Heart right ventricle (tissue), 16 donors: ENCODE results near the gene PPIP5K2. TPM values are rescaled to one million over a fixed set of nuclear protein-coding genes. Genes with fewer than 3 reads are reported as not detected.
"Not testable (repeated sequence)": the region's sequence is repeated elsewhere in the genome, so short reads cannot be mapped to it uniquely, and the experiment has no call there.

Experiments
- ATAC-seq, 8 donors: fragments of 200-7000 bp; cut with Tn5 transposase; one replicate each; pipeline ENCODE4 v1.9.1; 2020; ENCODE audit warnings: mild to moderate bottlenecking in 8 of 8, moderate library complexity in 8 of 8, moderate number of reproducible peaks in 1 of 8
- DNase-seq, 2 donors: peaks; one replicate each; pipeline ENCODE4 v3.0.0-alpha.2; 2020
- H3K27ac ChIP-seq, 10 donors: fragments of 200-600 bp; sonication (generic) in 2 of 10; one replicate each; pipeline versions ENCODE4 v1.5.0 to v1.8.0; 2020 to 2022; ENCODE audit warnings: mild to moderate bottlenecking in 3 of 10
- H3K27me3 ChIP-seq, 7 donors: fragments of 200-600 bp; one replicate each; pipeline ENCODE4 v1.8.0; 2021 to 2022; ENCODE audit warnings: mild to moderate bottlenecking in 2 of 7
- H3K36me3 ChIP-seq, 9 donors: fragments of 200-600 bp; sonication (generic) in 1 of 9; one replicate each; pipeline versions ENCODE4 v1.5.0 to v1.8.0; 2020 to 2022; ENCODE audit warnings: mild to moderate bottlenecking in 2 of 9
- H3K4me1 ChIP-seq, 9 donors: fragments of 200-600 bp; sonication (generic) in 1 of 9; one replicate each; pipeline versions ENCODE4 v1.5.0 to v1.8.0; 2020 to 2022; ENCODE audit warnings: mild to moderate bottlenecking in 4 of 9
- H3K4me3 ChIP-seq, 10 donors: fragments of 200-600 bp; sonication (generic) in 2 of 10; one replicate each; pipeline versions ENCODE4 v1.5.0 to v1.8.0; 2020 to 2022; ENCODE audit warnings: mild to moderate bottlenecking in 7 of 10, moderate library complexity in 2 of 10
- H3K9me3 ChIP-seq, 11 donors: fragments of 200-600 bp in 10 of 11; sonication (generic) in 2 of 11; one replicate each; pipeline versions ENCODE4 v1.5.0 to v1.8.0; 2013 to 2022; ENCODE audit warnings: mild to moderate bottlenecking in 2 of 11, control low read depth in 1 of 11, moderate library complexity in 1 of 11
- WGBS, 2 donors: extraction: QIAGEN DNeasy Blood & Tissue Kit; methylation state at CpG; one replicate each; pipeline ENCODE4 v1.1.7; 2013; ENCODE audit warnings: inconsistent platforms in 1 of 2; 5-methylcytosine and 5-hydroxymethylcytosine counted together
- intact Hi-C, 10 donors: fragments of 100-400 bp; cut with DNase I; formaldehyde crosslinking; loops; one replicate each; pipeline versions ENCODE4 v1.11.1 to v1.14.2; 2022
- polyA plus RNA-seq, 2 donors: library from polyadenylated mRNA; stranded (reverse); fragments of 200-250 nt; gene quantifications; one replicate each; pipeline ENCODE4 v1.2.3, GENCODE V29; 2013
- total RNA-seq, 10 donors: library from RNA; stranded (reverse); fragmentation: NEBNext Ultra II Directional in 3 of 10; extraction: Animal tissue kit (Norgen Biotek cat#: 25700) in 3 of 10; gene quantifications; one replicate each; pipeline versions ENCODE4 v1.2.1 to v1.2.4, GENCODE V29; 2021 to 2023
- TF ChIP-seq, protein P1 (sequence below), 9 donors: fragments of 200-600 bp; sonication (generic) in 2 of 9; IDR thresholded peaks; one replicate each; pipeline versions ENCODE4 v1.5.0 to v1.8.0; 2021 to 2022; ENCODE audit warnings: antibody characterized with exemption in 9 of 9, mild to moderate bottlenecking in 5 of 9, moderate library complexity in 1 of 9
- donor health status: Arrhythmogenic right ventricular cardiomyopathy.
- donor health status: ischemic (EF 13 %, LVEDD 7.1; RV severe dilation, severe dysfunction).
- donor health status: healthy with polysubstance abuse.
- donor health status: DM: no; HTN: yes; CAD: no.
- donor health status: DM: no; HTN: no; CAD: no.
- donor health status: ischemic (EF 25% LVEDD 6.9; RV normal size, moderate dysfunction).
- donor health status: ischemic (EF 25% LVEDD 5.7; RV mildly dilated, moderate dysfunction).
- donor health status: healthy.
- donor health status: DM: yes; HTN: yes; CAD: no.
- donor health status: Ischemic cardiomyopathy.
- donor health status: ischemic (EF 35%, LVEDD 5.7; RV mildly dilated, moderate dysfunction).
- donor health status: nonischemic (EF 11% LVEDD 7.7; RV severe dilation, severe dysfunction).
- donor health status: DM: yes; HTN: yes; CAD: no.
- donor health status: PGD.
- donor health status: ischemic (EF 29% LVEDD 5.4; RV normal size, mild dysfunction).
- donor health status: nonischemic (EF 23%, LVEDD 6.1; RV moderate dilation, normal function).

The PPIP5K2 gene
- total and polyA plus RNA-seq, 12 donors: 17.1 to 72.9 (median 35.6) TPM

DNA sequence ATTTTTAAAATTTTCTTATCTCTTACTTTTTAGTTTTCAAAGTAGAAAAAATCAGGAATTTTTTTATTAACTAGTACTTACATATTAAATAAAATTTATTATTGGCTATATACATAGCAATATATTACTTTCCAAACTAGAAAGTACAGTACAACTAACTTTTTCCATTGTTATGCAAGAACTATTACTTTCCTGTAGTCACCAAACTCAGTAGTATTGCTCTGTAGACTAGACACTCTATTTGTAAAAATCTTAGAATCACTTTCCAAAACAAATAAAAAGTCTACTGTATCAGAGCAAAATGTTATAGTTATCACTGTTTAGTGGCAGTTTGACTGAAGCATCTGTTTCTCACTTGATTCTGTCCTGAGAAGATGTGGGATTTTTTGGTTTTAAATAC, 83.1 kb downstream of the PPIP5K2 start:
- no peak overlapping the region for H3K4me3 ChIP-seq
- intact Hi-C loops: no loop called here
- ATAC-seq: no peak
- H3K36me3 ChIP-seq: peaks cover 0 to 76% (median 16%) of the 10 kb centered on the region in 9 donors
- H3K4me1 ChIP-seq: peaks cover 0 to 11% (median 1%) of the 10 kb centered on the region in 9 donors
- no peaks in the 10 kb centered on the region for H3K27me3 ChIP-seq
- DNase-seq: no peak
- TF ChIP-seq, protein P1, sequence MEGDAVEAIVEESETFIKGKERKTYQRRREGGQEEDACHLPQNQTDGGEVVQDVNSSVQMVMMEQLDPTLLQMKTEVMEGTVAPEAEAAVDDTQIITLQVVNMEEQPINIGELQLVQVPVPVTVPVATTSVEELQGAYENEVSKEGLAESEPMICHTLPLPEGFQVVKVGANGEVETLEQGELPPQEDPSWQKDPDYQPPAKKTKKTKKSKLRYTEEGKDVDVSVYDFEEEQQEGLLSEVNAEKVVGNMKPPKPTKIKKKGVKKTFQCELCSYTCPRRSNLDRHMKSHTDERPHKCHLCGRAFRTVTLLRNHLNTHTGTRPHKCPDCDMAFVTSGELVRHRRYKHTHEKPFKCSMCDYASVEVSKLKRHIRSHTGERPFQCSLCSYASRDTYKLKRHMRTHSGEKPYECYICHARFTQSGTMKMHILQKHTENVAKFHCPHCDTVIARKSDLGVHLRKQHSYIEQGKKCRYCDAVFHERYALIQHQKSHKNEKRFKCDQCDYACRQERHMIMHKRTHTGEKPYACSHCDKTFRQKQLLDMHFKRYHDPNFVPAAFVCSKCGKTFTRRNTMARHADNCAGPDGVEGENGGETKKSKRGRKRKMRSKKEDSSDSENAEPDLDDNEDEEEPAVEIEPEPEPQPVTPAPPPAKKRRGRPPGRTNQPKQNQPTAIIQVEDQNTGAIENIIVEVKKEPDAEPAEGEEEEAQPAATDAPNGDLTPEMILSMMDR (IDR thresholded peaks at IDR 0.05): no peak
- H3K9me3 ChIP-seq: peaks cover 0 to 4% (median 0%) of the 10 kb centered on the region in 11 donors
- H3K27ac ChIP-seq: no peak overlapping the region

DNA sequence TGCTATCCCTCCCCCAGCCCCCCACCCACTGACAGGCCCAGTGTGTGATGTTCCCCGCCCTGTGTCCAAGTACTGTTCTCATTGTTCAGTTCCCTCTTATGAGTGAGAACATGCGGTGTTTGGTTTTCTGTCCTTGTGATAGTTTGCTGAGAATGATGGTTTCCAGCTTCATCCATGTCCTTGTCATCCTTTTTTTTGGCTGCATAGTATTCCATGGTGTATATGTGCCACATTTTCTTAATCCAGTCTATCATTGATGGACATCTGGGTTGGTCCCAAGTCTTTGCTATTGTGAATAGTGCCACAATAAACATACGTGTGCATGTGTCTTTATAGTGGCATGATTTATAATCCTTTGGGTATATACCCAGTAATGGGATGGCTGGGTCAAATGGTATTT, 84.9 kb downstream of the PPIP5K2 start:
- 97 to 99% methylated on average over 3 of the region's 3 CpGs for WGBS, 2 donors
- H3K4me3 ChIP-seq, H3K27me3 ChIP-seq, ATAC-seq, intact Hi-C loops, H3K27ac ChIP-seq, DNase-seq, H3K9me3 ChIP-seq: not testable (repeated sequence)
- H3K36me3 ChIP-seq: peaks cover 0 to 61% (median 16%) of the 10 kb centered on the region in 9 donors
- peaks cover 0 to 19% (median 5%) of the 10 kb centered on the region in 9 donors for H3K4me1 ChIP-seq

DNA sequence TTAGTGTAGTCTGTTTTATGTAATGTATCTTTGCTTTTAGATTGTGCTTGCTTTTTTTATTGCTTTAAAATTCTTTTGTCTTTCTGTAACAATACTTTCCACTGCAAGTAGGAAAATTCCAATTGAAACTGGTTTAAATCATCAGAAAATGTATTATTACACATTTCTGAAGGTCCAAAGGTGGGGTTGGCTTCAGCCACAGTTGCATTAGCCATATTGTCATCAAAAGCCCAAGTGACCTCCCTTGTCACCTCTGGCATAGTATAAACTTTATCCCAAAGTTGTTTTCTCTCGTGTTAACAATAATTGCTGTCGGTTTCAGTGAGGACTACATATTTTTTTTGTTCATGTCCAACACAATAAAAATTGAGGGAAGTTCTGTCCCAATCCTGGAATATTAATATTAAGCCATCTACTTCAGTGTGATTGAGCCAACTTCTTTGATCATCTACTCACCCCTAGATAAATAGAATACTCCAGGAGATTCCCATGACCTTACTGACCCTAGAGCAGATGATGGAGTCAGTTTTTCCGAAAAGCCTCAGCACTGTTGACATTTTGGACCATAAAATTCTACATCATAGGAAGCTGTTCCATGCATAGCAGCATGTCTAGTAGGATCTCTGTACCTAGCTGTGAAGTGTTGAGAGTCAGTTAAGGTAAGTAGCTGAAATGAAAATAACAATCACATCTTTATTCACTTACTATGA, 86.0 kb downstream of the PPIP5K2 start:
- H3K36me3 ChIP-seq: peaks cover 0 to 50% (median 16%) of the 10 kb centered on the region in 9 donors
- TF ChIP-seq, protein P1 (IDR thresholded peaks at IDR 0.05): no peak
- no peak overlapping the region for H3K4me3 ChIP-seq
- H3K27me3 ChIP-seq: no peaks in the 10 kb centered on the region
- WGBS, 2 donors: 92 to 93% methylated on average over 3 of the region's 3 CpGs
- ATAC-seq (no peak), DNase-seq (no peak)
- H3K9me3 ChIP-seq: peaks cover 0 to 4% (median 0%) of the 10 kb centered on the region in 11 donors
- intact Hi-C loops: no loop called here
- peaks cover 0 to 19% (median 5%) of the 10 kb centered on the region in 9 donors for H3K4me1 ChIP-seq
- no peak overlapping the region for H3K27ac ChIP-seq

DNA sequence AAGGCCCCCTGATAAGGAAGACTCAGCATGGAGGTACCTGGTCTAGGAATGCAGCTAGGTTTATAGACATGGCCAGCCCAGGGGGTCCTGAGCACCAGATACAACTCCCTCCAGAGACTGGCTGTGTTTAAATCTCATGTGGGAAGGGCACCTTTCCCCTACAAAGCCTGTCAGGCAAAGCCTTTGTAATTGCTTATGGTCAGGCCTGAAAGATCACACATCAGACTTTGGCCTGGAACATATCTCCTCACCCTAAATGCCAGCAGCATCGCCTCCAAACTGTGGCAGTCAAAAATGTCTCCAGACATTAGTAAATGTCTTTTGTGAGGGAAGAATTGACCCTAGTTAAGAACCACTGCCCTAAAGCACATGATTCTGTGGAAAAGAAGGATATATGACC, 86.9 kb downstream of the PPIP5K2 start:
- Histone ChIP-seq H3K27me3 (no peaks in the 10 kb centered on the region), H3K27ac (no peak overlapping the region), H3K4me3 (no peak overlapping the region), H3K4me1 (peaks cover 0 to 19% (median 5%) of the 10 kb centered on the region in 9 donors), H3K9me3 (peaks cover 0 to 4% (median 0%) of the 10 kb centered on the region in 11 donors), H3K36me3 (peaks cover 0 to 42% (median 16%) of the 10 kb centered on the region in 9 donors)
- WGBS, 2 donors: 95 to 97% methylated on average over 1 of the region's 1 CpG
- ATAC-seq (peak in 1 of 8 donors; percentile 33), DNase-seq (no peak)
- TF ChIP-seq, protein P1 (IDR thresholded peaks at IDR 0.05): no peak
- intact Hi-C loops: no loop called here

DNA sequence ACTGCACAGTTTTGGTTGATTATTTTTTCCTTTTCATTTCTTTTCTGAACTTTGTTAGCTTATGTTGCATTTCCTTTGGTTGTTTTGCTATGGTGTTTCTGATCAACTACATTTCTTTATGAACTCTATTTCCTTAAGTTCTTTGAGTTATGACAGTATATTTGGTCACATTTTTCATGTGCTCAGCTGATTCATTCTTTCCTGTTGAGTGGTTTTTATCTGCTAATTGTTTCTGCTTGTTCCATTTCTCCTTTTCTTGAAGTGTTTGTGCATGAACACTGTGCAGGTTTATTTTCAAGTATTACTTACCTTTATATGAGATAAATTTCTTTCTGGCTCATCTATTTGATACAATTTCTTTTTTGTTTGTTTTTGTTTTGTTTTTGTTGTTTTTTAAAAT, 87.6 kb downstream of the PPIP5K2 start:
- ATAC-seq (no peak), DNase-seq (no peak)
- H3K27ac ChIP-seq: no peak overlapping the region
- TF ChIP-seq, protein P1 (IDR thresholded peaks at IDR 0.05): no peak
- intact Hi-C loops: no loop called here
- peaks cover 0 to 36% (median 16%) of the 10 kb centered on the region in 9 donors for H3K36me3 ChIP-seq
- no peaks in the 10 kb centered on the region for H3K27me3 ChIP-seq
- no peak overlapping the region for H3K4me3 ChIP-seq
- peaks cover 0 to 4% (median 0%) of the 10 kb centered on the region in 11 donors for H3K9me3 ChIP-seq
- H3K4me1 ChIP-seq: peaks cover 0 to 19% (median 5%) of the 10 kb centered on the region in 9 donors
